ENCODE results near the gene MBOAT2.

MBOAT2 gene

DNA sequence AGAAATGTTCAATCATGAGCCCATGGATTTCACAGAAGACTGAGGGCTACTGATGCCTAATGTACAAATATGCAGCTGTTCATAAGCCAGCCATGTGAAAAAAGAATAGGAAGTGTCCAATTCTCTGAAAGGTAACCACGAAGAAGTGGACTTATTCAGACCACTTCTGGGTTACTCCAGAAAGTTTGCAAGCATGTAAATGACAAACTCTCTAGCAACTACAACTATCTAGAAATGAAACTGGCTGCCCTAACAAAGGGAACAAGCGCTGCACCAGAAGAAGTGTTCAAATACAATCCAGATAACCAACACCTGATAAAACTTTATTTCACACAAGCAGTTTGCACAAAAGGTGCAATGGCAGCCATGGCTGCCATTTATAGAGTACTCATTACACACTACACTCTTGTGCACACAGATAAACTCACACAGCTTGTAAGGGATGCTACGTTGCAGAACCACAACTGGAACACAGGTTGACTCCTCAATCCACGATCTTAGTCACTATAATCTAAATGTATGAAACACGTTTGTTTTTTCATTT is 13.9 kb downstream of the MBOAT2 start:
- no peak overlapping the region for H3K4me3 ChIP-seq (replicated peaks; ENCODE audit: insufficient read depth, low read length)
- peaks cover 6% of the 10 kb centered on the region for H3K27me3 ChIP-seq (ENCODE audit: insufficient read depth, poor library complexity, severe bottlenecking)
- TF ChIP-seq POLR2AphosphoS5 (IDR thresholded peaks at IDR 0.05; ENCODE audit: low read depth) (no peak), SPI1 (IDR thresholded peaks at IDR 0.05; ENCODE audit: borderline replicate concordance, low read depth) (no peak), GABPA (IDR thresholded peaks at IDR 0.05; ENCODE audit: low read depth) (no peak)
- TF ChIP-seq, protein P1, sequence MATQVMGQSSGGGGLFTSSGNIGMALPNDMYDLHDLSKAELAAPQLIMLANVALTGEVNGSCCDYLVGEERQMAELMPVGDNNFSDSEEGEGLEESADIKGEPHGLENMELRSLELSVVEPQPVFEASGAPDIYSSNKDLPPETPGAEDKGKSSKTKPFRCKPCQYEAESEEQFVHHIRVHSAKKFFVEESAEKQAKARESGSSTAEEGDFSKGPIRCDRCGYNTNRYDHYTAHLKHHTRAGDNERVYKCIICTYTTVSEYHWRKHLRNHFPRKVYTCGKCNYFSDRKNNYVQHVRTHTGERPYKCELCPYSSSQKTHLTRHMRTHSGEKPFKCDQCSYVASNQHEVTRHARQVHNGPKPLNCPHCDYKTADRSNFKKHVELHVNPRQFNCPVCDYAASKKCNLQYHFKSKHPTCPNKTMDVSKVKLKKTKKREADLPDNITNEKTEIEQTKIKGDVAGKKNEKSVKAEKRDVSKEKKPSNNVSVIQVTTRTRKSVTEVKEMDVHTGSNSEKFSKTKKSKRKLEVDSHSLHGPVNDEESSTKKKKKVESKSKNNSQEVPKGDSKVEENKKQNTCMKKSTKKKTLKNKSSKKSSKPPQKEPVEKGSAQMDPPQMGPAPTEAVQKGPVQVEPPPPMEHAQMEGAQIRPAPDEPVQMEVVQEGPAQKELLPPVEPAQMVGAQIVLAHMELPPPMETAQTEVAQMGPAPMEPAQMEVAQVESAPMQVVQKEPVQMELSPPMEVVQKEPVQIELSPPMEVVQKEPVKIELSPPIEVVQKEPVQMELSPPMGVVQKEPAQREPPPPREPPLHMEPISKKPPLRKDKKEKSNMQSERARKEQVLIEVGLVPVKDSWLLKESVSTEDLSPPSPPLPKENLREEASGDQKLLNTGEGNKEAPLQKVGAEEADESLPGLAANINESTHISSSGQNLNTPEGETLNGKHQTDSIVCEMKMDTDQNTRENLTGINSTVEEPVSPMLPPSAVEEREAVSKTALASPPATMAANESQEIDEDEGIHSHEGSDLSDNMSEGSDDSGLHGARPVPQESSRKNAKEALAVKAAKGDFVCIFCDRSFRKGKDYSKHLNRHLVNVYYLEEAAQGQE (IDR thresholded peaks at IDR 0.05; ENCODE audit: insufficient replicate concordance, low read depth), result no peak
- TF ChIP-seq, protein P2, sequence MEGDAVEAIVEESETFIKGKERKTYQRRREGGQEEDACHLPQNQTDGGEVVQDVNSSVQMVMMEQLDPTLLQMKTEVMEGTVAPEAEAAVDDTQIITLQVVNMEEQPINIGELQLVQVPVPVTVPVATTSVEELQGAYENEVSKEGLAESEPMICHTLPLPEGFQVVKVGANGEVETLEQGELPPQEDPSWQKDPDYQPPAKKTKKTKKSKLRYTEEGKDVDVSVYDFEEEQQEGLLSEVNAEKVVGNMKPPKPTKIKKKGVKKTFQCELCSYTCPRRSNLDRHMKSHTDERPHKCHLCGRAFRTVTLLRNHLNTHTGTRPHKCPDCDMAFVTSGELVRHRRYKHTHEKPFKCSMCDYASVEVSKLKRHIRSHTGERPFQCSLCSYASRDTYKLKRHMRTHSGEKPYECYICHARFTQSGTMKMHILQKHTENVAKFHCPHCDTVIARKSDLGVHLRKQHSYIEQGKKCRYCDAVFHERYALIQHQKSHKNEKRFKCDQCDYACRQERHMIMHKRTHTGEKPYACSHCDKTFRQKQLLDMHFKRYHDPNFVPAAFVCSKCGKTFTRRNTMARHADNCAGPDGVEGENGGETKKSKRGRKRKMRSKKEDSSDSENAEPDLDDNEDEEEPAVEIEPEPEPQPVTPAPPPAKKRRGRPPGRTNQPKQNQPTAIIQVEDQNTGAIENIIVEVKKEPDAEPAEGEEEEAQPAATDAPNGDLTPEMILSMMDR (IDR thresholded peaks at IDR 0.05; ENCODE audit: insufficient read depth, low read length), result no peak
- no peak overlapping the region for H3K27ac ChIP-seq (replicated peaks)
- DNase-seq (ENCODE audit: low read depth in 1 of 2, low spot score in 1 of 2), result no peak

DNA sequence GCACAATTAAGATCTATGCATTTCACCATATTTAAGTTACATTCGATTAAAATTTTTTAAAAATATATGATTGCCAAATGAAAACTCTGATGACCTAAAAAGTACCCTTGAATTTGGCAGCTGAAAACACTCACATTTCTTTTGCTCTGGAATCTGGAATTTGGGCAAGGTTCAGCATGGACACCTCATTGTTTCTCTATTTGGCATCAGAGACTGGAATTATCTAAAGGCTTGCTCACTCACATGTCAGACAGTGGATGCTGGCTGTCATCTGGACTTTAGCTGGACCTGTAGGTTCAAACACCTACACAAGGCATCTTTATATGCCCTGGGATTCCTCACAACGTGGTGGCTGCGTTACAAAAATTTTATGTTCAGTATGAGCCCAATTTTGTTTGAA is 16.1 kb downstream of the MBOAT2 start:
- no peak overlapping the region for H3K27ac ChIP-seq (replicated peaks)
- DNase-seq (ENCODE audit: low read depth in 1 of 2, low spot score in 1 of 2), result no peak
- H3K27me3 ChIP-seq (ENCODE audit: insufficient read depth, poor library complexity, severe bottlenecking), result peaks cover 6% of the 10 kb centered on the region
- no peak overlapping the region for H3K4me3 ChIP-seq (replicated peaks; ENCODE audit: insufficient read depth, low read length)
- TF ChIP-seq GABPA (IDR thresholded peaks at IDR 0.05; ENCODE audit: low read depth), result no peak
- no peak for TF ChIP-seq POLR2AphosphoS5 (IDR thresholded peaks at IDR 0.05; ENCODE audit: low read depth)
- TF ChIP-seq, protein P2 (IDR thresholded peaks at IDR 0.05; ENCODE audit: insufficient read depth, low read length), result no peak
- TF ChIP-seq, protein P1 (IDR thresholded peaks at IDR 0.05; ENCODE audit: insufficient replicate concordance, low read depth), result no peak

DNA sequence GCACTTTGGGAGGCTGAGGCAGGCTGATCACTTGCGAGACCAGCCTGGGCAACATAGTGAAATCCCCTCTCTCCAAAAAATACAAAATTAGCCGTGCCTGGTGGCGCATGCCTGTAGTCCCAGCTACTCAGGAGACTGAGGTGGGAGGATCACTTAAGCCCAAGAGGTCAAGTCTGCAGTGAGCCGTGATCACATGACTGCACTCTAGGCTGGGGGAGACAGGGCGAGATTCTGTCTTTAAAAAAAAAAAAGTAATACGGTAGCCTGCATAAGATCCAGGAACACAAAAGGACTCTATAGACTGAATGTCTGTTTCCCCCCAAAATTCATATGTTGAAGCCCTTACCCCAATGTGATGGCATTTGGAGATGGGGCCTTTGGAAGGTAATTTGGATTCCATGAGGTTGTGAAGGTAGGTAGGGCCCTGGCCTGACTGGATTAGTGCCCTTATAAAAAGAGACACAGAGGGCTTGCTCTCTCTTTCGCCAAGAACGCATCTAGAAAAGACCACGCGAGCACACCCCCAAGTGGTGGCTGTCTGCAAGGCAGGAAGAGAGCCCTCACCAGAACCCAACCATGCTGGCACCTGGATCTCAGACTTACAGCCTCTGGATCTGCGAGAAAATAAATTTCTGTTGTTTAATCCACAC is 17.0 kb downstream of the MBOAT2 start:
- peak in 1 of 2 experiments; percentile 24 for DNase-seq (ENCODE audit: low read depth in 1 of 2, low spot score in 1 of 2)
- no peak for TF ChIP-seq GABPA (IDR thresholded peaks at IDR 0.05; ENCODE audit: low read depth)
- TF ChIP-seq, protein P2 (IDR thresholded peaks at IDR 0.05; ENCODE audit: insufficient read depth, low read length), result peak; percentile 20
- TF ChIP-seq, protein P1 (IDR thresholded peaks at IDR 0.05; ENCODE audit: insufficient replicate concordance, low read depth), result no peak
- TF ChIP-seq POLR2AphosphoS5 (IDR thresholded peaks at IDR 0.05; ENCODE audit: low read depth), result no peak
- TF ChIP-seq SPI1 (IDR thresholded peaks at IDR 0.05; ENCODE audit: borderline replicate concordance, low read depth), result no peak
- no peak overlapping the region for H3K4me3 ChIP-seq (replicated peaks; ENCODE audit: insufficient read depth, low read length)
- peaks cover 6% of the 10 kb centered on the region for H3K27me3 ChIP-seq (ENCODE audit: insufficient read depth, poor library complexity, severe bottlenecking)
- H3K27ac ChIP-seq (replicated peaks), result no peak overlapping the region

All from HL-60 (cell line).